ENCODE data around the gene PPP2R5A. TPM values are rescaled to one million over a fixed set of nuclear protein-coding genes. Genes with fewer than 3 reads are reported as not detected.
A peak's percentile ranks its signal among the peaks of the same experiment; 100 is the strongest.

Gene PPP2R5A
- polyA plus RNA-seq, 3 donors, result 28.1 to 38.4 (median 31.1) TPM

GRCh38 chr1:212402666-212403321 is 117.6 kb downstream of the PPP2R5A start:
- 100% methylated on average over 6 of the region's 7 CpGs for WGBS (ENCODE audit: insufficient coverage)

GRCh38 chr1:212410231-212410820 is 125.1 kb downstream of the PPP2R5A start:
- H3K4me3 ChIP-seq (replicated peaks in 1 of 3; ENCODE audit: low read depth in 2 of 3, low read length in 3 of 3), result no peak overlapping the region

More at GRCh38 chr1:212402666-212403321, 117.6 kb downstream of the PPP2R5A start:
- no peak overlapping the region for H3K9ac ChIP-seq (ENCODE audit: insufficient read depth, low read length, poor library complexity, severe bottlenecking)
- peaks cover 3% of the 10 kb centered on the region for H4K20me1 ChIP-seq (ENCODE audit: insufficient read depth, low read length)
- H3K9me3 Mint-ChIP-seq, result peaks cover 2 to 8% (median 4%) of the 10 kb centered on the region in 7 donors
- H3K36me3 ChIP-seq (replicated peaks in 1 of 2; ENCODE audit: control insufficient read depth in 1 of 2, insufficient read depth in 2 of 2, low read length in 2 of 2), result peaks cover 35 to 72% of the 10 kb centered on the region in 2 donors
- peaks cover 2% of the 10 kb centered on the region in 2 donors for H3K9me3 ChIP-seq (replicated peaks in 1 of 2; ENCODE audit: control insufficient read depth in 1 of 2, insufficient read depth in 1 of 2, low read length in 2 of 2)
- H3K36me3 Mint-ChIP-seq, result peaks cover 57 to 68% of the 10 kb centered on the region in 2 donors
- H3K27ac Mint-ChIP-seq, result peak overlapping the region in 6 of 7 donors; percentile 22 to 87 (median 70)
- intact Hi-C loops (cut with micrococcal nuclease), result no loop called here
- no peaks in the 10 kb centered on the region for H3K27me3 ChIP-seq (ENCODE audit: control insufficient read depth in 2 of 2, insufficient read depth in 2 of 2, low read length in 2 of 2)
- DNase-seq, result peak in 1 of 3 donors; percentile 42
- peaks cover 3 to 23% of the 10 kb centered on the region in 2 donors for H3K4me1 ChIP-seq (ENCODE audit: control insufficient read depth in 1 of 2, insufficient read depth in 2 of 2, low read length in 2 of 2)
- peaks cover 20% of the 10 kb centered on the region for H3K4me1 Mint-ChIP-seq
- H3K27ac ChIP-seq (ENCODE audit: low read depth in 1 of 2, low read length in 2 of 2), result peak overlapping the region in 1 of 2 donors; percentile 45
- no peak overlapping the region for H3K4me3 ChIP-seq (replicated peaks in 1 of 3; ENCODE audit: low read depth in 2 of 3, low read length in 3 of 3)
- H3K4me3 Mint-ChIP-seq, result no peak overlapping the region
- no peak overlapping the region for H2AFZ ChIP-seq (ENCODE audit: insufficient read depth, low read depth, low read length, poor library complexity, severe bottlenecking)
- H3K4me2 ChIP-seq (replicated peaks; ENCODE audit: extremely low read depth, low read length, poor library complexity, severe bottlenecking), result no peak overlapping the region
- H3K27me3 Mint-ChIP-seq (ENCODE audit: low read depth in 3 of 3), result no peaks in the 10 kb centered on the region
- no peak for TF ChIP-seq CTCF (IDR thresholded peaks at IDR 0.05)
- peaks cover 28% of the 10 kb centered on the region for H3K79me2 ChIP-seq (ENCODE audit: insufficient read depth, low read length)

More at GRCh38 chr1:212410231-212410820, 125.1 kb downstream of the PPP2R5A start:
- Histone ChIP-seq H3K9me3 (replicated peaks in 1 of 2; ENCODE audit: control insufficient read depth in 1 of 2, insufficient read depth in 1 of 2, low read length in 2 of 2) (no peaks in the 10 kb centered on the region), H3K79me2 (ENCODE audit: insufficient read depth, low read length) (peaks cover 53% of the 10 kb centered on the region), H3K36me3 (replicated peaks in 1 of 2; ENCODE audit: control insufficient read depth in 1 of 2, insufficient read depth in 2 of 2, low read length in 2 of 2) (peaks cover 49 to 65% of the 10 kb centered on the region in 2 donors), H3K4me1 (ENCODE audit: control insufficient read depth in 1 of 2, insufficient read depth in 2 of 2, low read length in 2 of 2) (peaks cover 41% of the 10 kb centered on the region in 2 donors), H3K27me3 (ENCODE audit: control insufficient read depth in 2 of 2, insufficient read depth in 2 of 2, low read length in 2 of 2) (no peaks in the 10 kb centered on the region), H3K27ac (ENCODE audit: low read depth in 1 of 2, low read length in 2 of 2) (peak overlapping the region; percentile 25 to 47), H3K4me2 (replicated peaks; ENCODE audit: extremely low read depth, low read length, poor library complexity, severe bottlenecking) (no peak overlapping the region), H4K20me1 (ENCODE audit: insufficient read depth, low read length) (peaks cover 5% of the 10 kb centered on the region), H3K9ac (ENCODE audit: insufficient read depth, low read length, poor library complexity, severe bottlenecking) (no peak overlapping the region), H2AFZ (ENCODE audit: insufficient read depth, low read depth, low read length, poor library complexity, severe bottlenecking) (no peak overlapping the region)
- WGBS (ENCODE audit: insufficient coverage), result 92% methylated on average over 5 of the region's 8 CpGs
- Mint-ChIP-seq H3K4me1 (peaks cover 46% of the 10 kb centered on the region), H3K27me3 (ENCODE audit: low read depth in 3 of 3) (no peaks in the 10 kb centered on the region), H3K36me3 (peaks cover 58 to 66% of the 10 kb centered on the region in 2 donors), H3K9me3 (peaks cover 0 to 5% (median 0%) of the 10 kb centered on the region in 7 donors), H3K4me3 (no peak overlapping the region), H3K27ac (peak overlapping the region in 6 of 7 donors; percentile 39 to 90 (median 82))
- intact Hi-C loops (cut with micrococcal nuclease), result no loop called here
- DNase-seq, result peak in 1 of 3 donors; percentile 17
- TF ChIP-seq CTCF (IDR thresholded peaks at IDR 0.05), result no peak

Small RNA genes within 50 kb of the gene (small RNA-seq; reads per million reads assigned to genes)
- not detected for gene SNORA16B (ENCODE audit: insufficient read length, low read depth)

Other genes starting within 250 kb of the PPP2R5A start
- gene INTS7, start 249.9 kb upstream of the PPP2R5A start, polyA plus RNA-seq, result 10 to 100 TPM in 1 of 3 donors, 1 to 10 TPM in 2; 6.1 to 10.7 (median 7.6) TPM
- gene DTL, start 249.7 kb upstream of the PPP2R5A start, polyA plus RNA-seq, result not detected
- 10 to 100 TPM; 14.0 to 16.6 (median 14.7) TPM for gene PACC1, start 129.5 kb downstream of the PPP2R5A start, polyA plus RNA-seq
- gene NENF, start 147.5 kb downstream of the PPP2R5A start, polyA plus RNA-seq, result 10 to 100 TPM in 2 of 3 donors, 1 to 10 TPM in 1; 9.7 to 56.4 (median 42.3) TPM